IMR-90 (cell line): Measurements from ENCODE around the gene BOD1L1. TPM values are rescaled to one million over a fixed set of nuclear protein-coding genes. Genes with fewer than 3 reads are reported as not detected.

Experiments
- ATAC-seq: fragments of 200-7000 bp; cut with Tn5 transposase; 2 replicates; pipeline ENCODE4 v1.9.1; 2020; ENCODE audit warnings: low read depth, mild to moderate bottlenecking, moderate library complexity
- BruUV-seq: library from RNA; stranded (reverse); fragments of 400-500 nt; replicated peaks from 2 replicates; lab custom pipeline; 2021; lab: Mats Ljungman, UMichigan
- CTCF ChIA-PET: fragments of 300-600 bp; formaldehyde crosslinking; extraction: SDS; loops from one replicate; lab custom pipeline; 2021; ENCODE audit warnings: antibody characterized with exemption; lab: Yijun Ruan, JAX
- POLR2A ChIA-PET: fragments of 300-600 bp; sonication (Branson Sonifier 250); formaldehyde crosslinking; loops from one replicate; lab custom pipeline; 2022; ENCODE audit warnings: antibody characterized with exemption; ENCODE audit not compliant: unreplicated experiment; lab: Charles Lee
- DNase-seq: peaks from one replicate; pipeline ENCODE4 v3.0.0; 2013
- H2AFZ ChIP-seq: replicated peaks from 2 replicates; pipeline ENCODE3; 2013; ENCODE audit warnings: low read length, mild to moderate bottlenecking; ENCODE audit not compliant: poor library complexity
- H2AK5ac ChIP-seq: 2 replicates; pipeline ENCODE4 v1.6.1; 2013; ENCODE audit warnings: low read depth, low read length, inconsistent platforms
- H2AK9ac ChIP-seq: replicated peaks from 2 replicates; pipeline ENCODE3; 2013; ENCODE audit warnings: mild to moderate bottlenecking, low read depth, low read length, moderate library complexity; ENCODE audit not compliant: poor library complexity
- H2BK120ac ChIP-seq: 2 replicates; pipeline ENCODE4 v1.6.1; 2013; ENCODE audit warnings: low read depth, low read length, inconsistent platforms
- H2BK15ac ChIP-seq: 3 replicates; pipeline ENCODE4 v1.6.1; 2013; ENCODE audit warnings: low read depth, low read length, inconsistent platforms
- H2BK20ac ChIP-seq: 2 replicates; pipeline ENCODE4 v1.6.1; 2013; ENCODE audit warnings: low read depth, mild to moderate bottlenecking, inconsistent platforms, low read length, moderate library complexity
- H2BK5ac ChIP-seq: 2 replicates; pipeline ENCODE4 v1.6.1; 2013; ENCODE audit warnings: mild to moderate bottlenecking, low read depth, low read length, inconsistent platforms; ENCODE audit not compliant: poor library complexity, severe bottlenecking
- H3K14ac ChIP-seq: replicated peaks from 2 replicates; pipeline ENCODE4 v1.6.1; 2013; ENCODE audit warnings: low read depth, low read length, inconsistent platforms
- H3K18ac ChIP-seq: 2 replicates; pipeline ENCODE4 v1.6.1; 2013; ENCODE audit warnings: low read depth, low read length, control low read depth
- H3K23ac ChIP-seq: 2 replicates; pipeline ENCODE4 v1.6.1; 2013; ENCODE audit warnings: low read depth, low read length, inconsistent platforms
- H3K27ac ChIP-seq: 2 replicates; pipeline ENCODE4 v1.5.1; 2013; ENCODE audit warnings: mild to moderate bottlenecking, control low read depth, low read length; ENCODE audit not compliant: insufficient read depth
- H3K27me3 ChIP-seq: 2 replicates; pipeline ENCODE4 v1.6.1; 2013; ENCODE audit warnings: low read length; ENCODE audit not compliant: control insufficient read depth, insufficient read depth
- H3K36me3 ChIP-seq: 2 replicates; pipeline ENCODE4 v1.6.1; 2013; ENCODE audit warnings: low read length, mixed read lengths; ENCODE audit not compliant: control insufficient read depth, insufficient read depth
- H3K4ac ChIP-seq: 2 replicates; pipeline ENCODE4 v1.6.1; 2013; ENCODE audit warnings: low read depth, low read length, inconsistent platforms
- H3K4me1 ChIP-seq: 2 replicates; pipeline ENCODE4 v1.6.1; 2013; ENCODE audit warnings: low read length, mixed read lengths; ENCODE audit not compliant: control insufficient read depth, insufficient read depth
- H3K4me2 ChIP-seq: 2 replicates; pipeline ENCODE4 v1.6.1; 2013; ENCODE audit warnings: low read depth, mild to moderate bottlenecking, control low read depth, low read length, moderate library complexity
- H3K4me3 ChIP-seq: 2 replicates; pipeline ENCODE4 v1.5.1; 2013; ENCODE audit warnings: low read depth, mild to moderate bottlenecking, control low read depth, low read length, moderate library complexity; ENCODE audit not compliant: insufficient read depth
- H3K56ac ChIP-seq: 2 replicates; pipeline ENCODE4 v1.6.1; 2013; ENCODE audit warnings: low read length, inconsistent platforms; ENCODE audit not compliant: insufficient read depth; ENCODE audit errors: extremely low read depth
- H3K79me1 ChIP-seq, 2 experiments: 2 replicates each; pipeline ENCODE4 v1.6.1; 2013; ENCODE audit warnings: low read length in 2 of 2, inconsistent platforms in 1 of 2, low read depth in 1 of 2
- H3K9ac ChIP-seq: 2 replicates; pipeline ENCODE4 v1.6.1; 2013; ENCODE audit warnings: low read depth, low read length, control low read depth
- H3K9me1 ChIP-seq: 2 replicates; pipeline ENCODE4 v1.6.1; 2013; ENCODE audit warnings: low read length, inconsistent platforms; ENCODE audit not compliant: insufficient read depth
- H3K9me3 ChIP-seq: 2 replicates; pipeline ENCODE4 v1.6.1; 2013; ENCODE audit warnings: low read length; ENCODE audit not compliant: control insufficient read depth, insufficient read depth
- H4K20me1 ChIP-seq: 2 replicates; pipeline ENCODE4 v1.6.1; 2013; ENCODE audit warnings: low read length, inconsistent platforms; ENCODE audit not compliant: insufficient read depth
- H4K5ac ChIP-seq: 2 replicates; pipeline ENCODE4 v1.6.1; 2013; ENCODE audit warnings: mild to moderate bottlenecking, low read depth, low read length, control low read depth
- H4K8ac ChIP-seq, 2 experiments: 2 replicates each; pipeline ENCODE4 v1.6.1; 2013; ENCODE audit warnings: low read depth in 2 of 2, low read length in 2 of 2, control low read depth in 1 of 2, inconsistent platforms in 1 of 2
- H4K91ac ChIP-seq: 2 replicates; pipeline ENCODE4 v1.6.1; 2013; ENCODE audit warnings: low read depth, low read length, inconsistent platforms; ENCODE audit not compliant: insufficient read depth
- BHLHE40 ChIP-seq: fragments of 150-350 bp; IDR thresholded peaks from 2 replicates; pipeline ENCODE4 v1.6.1; 2016; ENCODE audit warnings: mild to moderate bottlenecking, low read depth, low read length
- CHD1 ChIP-seq: IDR thresholded peaks from 2 replicates; pipeline ENCODE4 v1.6.1; 2012; ENCODE audit warnings: low read depth, low read length, improper control_type of control experiment
- CTCF ChIP-seq: conservative IDR thresholded peaks from 2 replicates; pipeline ENCODE4 v1.5.1; 2012; ENCODE audit warnings: mild to moderate bottlenecking, low read depth, low read length, improper control_type of control experiment
- ELK1 ChIP-seq: fragments of 150-350 bp; IDR thresholded peaks from 2 replicates; pipeline ENCODE4 v1.6.1; 2016; ENCODE audit warnings: low read depth, mild to moderate bottlenecking, low read length, moderate library complexity, borderline replicate concordance
- FOS ChIP-seq: fragments of 150-350 bp; IDR thresholded peaks from 2 replicates; pipeline ENCODE4 v1.6.1; 2016; ENCODE audit warnings: low read depth, low read length
- MAFK ChIP-seq: IDR thresholded peaks from 2 replicates; pipeline ENCODE4 v1.6.1; 2012; ENCODE audit warnings: low read depth, low read length, improper control_type of control experiment
- MAZ ChIP-seq: IDR thresholded peaks from 2 replicates; pipeline ENCODE4 v1.6.1; 2012; ENCODE audit warnings: low read depth, mild to moderate bottlenecking, low read length, improper control_type of control experiment, moderate library complexity, borderline replicate concordance
- MXI1 ChIP-seq: IDR thresholded peaks from 2 replicates; pipeline ENCODE4 v1.6.1; 2012; ENCODE audit warnings: low read depth, mild to moderate bottlenecking, low read length, moderate library complexity, borderline replicate concordance
- NFE2L2 ChIP-seq: fragments of 150-350 bp; IDR thresholded peaks from 2 replicates; pipeline ENCODE4 v1.6.1; 2016; ENCODE audit warnings: low read depth, mild to moderate bottlenecking, low read length
- POLR2A ChIP-seq: IDR thresholded peaks from 2 replicates; pipeline ENCODE4 v1.6.1; 2012; ENCODE audit warnings: mild to moderate bottlenecking, low read depth, low read length
- RAD21 ChIP-seq: IDR thresholded peaks from 2 replicates; pipeline ENCODE4 v1.6.1; 2012; ENCODE audit warnings: low read length, improper control_type of control experiment
- RCOR1 ChIP-seq: IDR thresholded peaks from 2 replicates; pipeline ENCODE4 v1.6.1; 2012; ENCODE audit warnings: mild to moderate bottlenecking, low read length, improper control_type of control experiment; ENCODE audit not compliant: insufficient replicate concordance
- RFX5 ChIP-seq: IDR thresholded peaks from 2 replicates; pipeline ENCODE4 v1.8.0; 2012; ENCODE audit warnings: low read depth, mild to moderate bottlenecking, low read length, moderate library complexity
- SMC3 ChIP-seq: fragments of 150-350 bp; IDR thresholded peaks from 2 replicates; pipeline ENCODE4 v1.6.1; 2016; ENCODE audit warnings: low read depth, mild to moderate bottlenecking, antibody characterized with exemption, low read length, moderate library complexity
- USF2 ChIP-seq: fragments of 150-350 bp; IDR thresholded peaks from 2 replicates; pipeline ENCODE4 v1.6.1; 2017; ENCODE audit warnings: mild to moderate bottlenecking, antibody characterized with exemption, low read length, low read depth
- WGBS, 2 experiments: methylation state at CpG; one replicate each; pipeline versions ENCODE4 v1.1.5 to v1.1.7; 2013; ENCODE audit warnings: missing lambda C conversion rate in 2 of 2; ENCODE audit not compliant: insufficient read length in 1 of 2; ENCODE audit errors: extremely low coverage in 2 of 2; 5-methylcytosine and 5-hydroxymethylcytosine counted together
- dilution Hi-C: fragments of 300-500 bp; cut with HindIII; formaldehyde crosslinking; loops from one replicate; pipeline ENCODE4 v1.14.3; 2018; ENCODE audit warnings: low sequenced_read_pairs; ENCODE audit not compliant: unreplicated experiment
- in situ Hi-C: fragments of 300-500 bp; cut with MboI; formaldehyde crosslinking; loops from 3 replicates; pipeline ENCODE4 v1.14.3; 2019; ENCODE audit warnings: low sequenced_read_pairs, inconsistent platforms, mixed read lengths
- intact Hi-C: fragments of 100-400 bp; cut with micrococcal nuclease; formaldehyde crosslinking; loops from 2 replicates; pipeline ENCODE4 v1.10.0; 2022
- polyA plus RNA-seq, 3 experiments: library from polyadenylated mRNA; depleted of rRNA; stranded (reverse); fragments of >200 nt; gene quantifications; 2 replicates each; pipeline ENCODE4 v1.2.3, GENCODE V29; 2012; ENCODE audit warnings: low replicate concordance in 1 of 3
- total RNA-seq: library from RNA; depleted of rRNA; stranded (reverse); fragments of >200 nt; gene quantifications from 2 replicates; pipeline ENCODE4 v1.2.3, GENCODE V29; 2012

Gene BOD1L1
- total and polyA plus RNA-seq, 2 of the 4 experiments (the other 2 are of a cell fraction) = 13.5 to 26.9 TPM

GRCh38 chr4:13534344-13535063 lies 93.0 kb downstream of the BOD1L1 start:
- no peak for DNase-seq
- CTCF ChIA-PET = interaction anchor here (0.7 kb wide), 1 partner anchor 1639 kb away, joined by 4 read pairs; no protein-coding TSS in a partner anchor
- no peak overlapping the region for H4K91ac ChIP-seq
- H2AK9ac ChIP-seq = no peak overlapping the region
- no peak overlapping the region for H3K27ac ChIP-seq
- no peak overlapping the region for H3K4me3 ChIP-seq
- no peaks in the 10 kb centered on the region for H3K36me3 ChIP-seq
- no peak overlapping the region for H2AK5ac ChIP-seq
- H2BK20ac ChIP-seq = no peak overlapping the region
- dilution Hi-C loops = no loop called here
- H3K14ac ChIP-seq = no peak overlapping the region
- H3K56ac ChIP-seq = no peak overlapping the region
- TF ChIP-seq MXI1 (no peak), MAZ (no peak), CTCF (no peak), CHD1 (no peak), MAFK (no peak), FOS (no peak), USF2 (no peak), SMC3 (no peak), POLR2A (no peak), RCOR1 (no peak), BHLHE40 (no peak), RFX5 (no peak), NFE2L2 (no peak), ELK1 (no peak), RAD21 (no peak)
- H3K4me2 ChIP-seq = no peak overlapping the region
- peaks cover 96% of the 10 kb centered on the region for H3K27me3 ChIP-seq
- H2BK120ac ChIP-seq = no peak overlapping the region
- WGBS, 2 experiments = 2% methylated on average over 12 of the region's 32 CpGs; no CpG with 5 or more reads in 1 of the 2 experiments
- no peaks in the 10 kb centered on the region for H3K4me1 ChIP-seq
- H4K5ac ChIP-seq = no peak overlapping the region
- H3K9me1 ChIP-seq = no peaks in the 10 kb centered on the region
- intact Hi-C loops = no loop called here
- no peak overlapping the region for H2AFZ ChIP-seq
- H3K9ac ChIP-seq = no peak overlapping the region
- no peak overlapping the region for H2BK5ac ChIP-seq
- no peaks in the 10 kb centered on the region for H3K79me1 ChIP-seq
- BruUV-seq = no TSS peak
- in situ Hi-C loops = no loop called here
- ATAC-seq = no peak
- no peak overlapping the region for H4K8ac ChIP-seq
- POLR2A ChIA-PET = no interaction called here
- H2BK15ac ChIP-seq = no peak overlapping the region
- no peak overlapping the region for H3K4ac ChIP-seq
- no peak overlapping the region; the same call in 1 of the 2 replicates for H3K23ac ChIP-seq
- no peak overlapping the region for H3K18ac ChIP-seq
- H3K9me3 ChIP-seq = peaks cover 13% of the 10 kb centered on the region
- H4K20me1 ChIP-seq = no peaks in the 10 kb centered on the region; the same call in 1 of the 2 replicates
